SK-N-SH treated with all-trans-retinoic acid at 6 μM for 48 hours (cell line): Measurements from ENCODE around the gene CTSF.

ENCODE experiments used
- GLIS3 ChIP-seq: fragments of 250-450 bp; sonication (Bioruptor Pico); IDR thresholded peaks from 2 replicates; pipeline ENCODE4 v1.5.0; 2020; ENCODE audit warnings: mild to moderate bottlenecking, moderate library complexity
- ISL1 ChIP-seq: fragments of 250-450 bp; sonication (Bioruptor Pico); IDR thresholded peaks from 2 replicates; pipeline ENCODE4 v2.1.2; 2022; ENCODE audit warnings: mild to moderate bottlenecking, moderate library complexity
- TOX ChIP-seq: fragments of 250-450 bp; sonication (Bioruptor Pico); IDR thresholded peaks from 2 replicates; pipeline ENCODE4 v1.8.0; 2021; ENCODE audit warnings: mild to moderate bottlenecking, moderate library complexity, borderline replicate concordance
- ZFP30 ChIP-seq: fragments of 450-650 bp; formaldehyde crosslinking; IDR thresholded peaks from 2 replicates; pipeline ENCODE4 v1.5.0; 2022; ENCODE audit warnings: mild to moderate bottlenecking, moderate library complexity
- TF ChIP-seq, protein P1 (sequence below): fragments of 250-450 bp; sonication (Bioruptor Pico); IDR thresholded peaks from 2 replicates; pipeline ENCODE4 v1.8.0; 2021; ENCODE audit warnings: low read depth, mild to moderate bottlenecking, moderate library complexity, borderline replicate concordance
- TF ChIP-seq, protein P2 (sequence below): fragments of 250-450 bp; sonication (Bioruptor Pico); IDR thresholded peaks from 2 replicates; pipeline ENCODE4 v1.5.1; 2021; ENCODE audit warnings: mild to moderate bottlenecking, moderate library complexity
- TF ChIP-seq, protein P3 (sequence below): fragments of 250-450 bp; sonication (Bioruptor Pico); IDR thresholded peaks from 2 replicates; pipeline ENCODE4 v1.8.0; 2020; ENCODE audit warnings: mild to moderate bottlenecking, moderate library complexity, borderline replicate concordance
- TF ChIP-seq, protein P4 (sequence below): fragments of 250-450 bp; sonication (Bioruptor Pico); IDR thresholded peaks from 2 replicates; pipeline ENCODE4 v1.5.1; 2020; ENCODE audit warnings: low read depth, mild to moderate bottlenecking, moderate library complexity

DNA sequence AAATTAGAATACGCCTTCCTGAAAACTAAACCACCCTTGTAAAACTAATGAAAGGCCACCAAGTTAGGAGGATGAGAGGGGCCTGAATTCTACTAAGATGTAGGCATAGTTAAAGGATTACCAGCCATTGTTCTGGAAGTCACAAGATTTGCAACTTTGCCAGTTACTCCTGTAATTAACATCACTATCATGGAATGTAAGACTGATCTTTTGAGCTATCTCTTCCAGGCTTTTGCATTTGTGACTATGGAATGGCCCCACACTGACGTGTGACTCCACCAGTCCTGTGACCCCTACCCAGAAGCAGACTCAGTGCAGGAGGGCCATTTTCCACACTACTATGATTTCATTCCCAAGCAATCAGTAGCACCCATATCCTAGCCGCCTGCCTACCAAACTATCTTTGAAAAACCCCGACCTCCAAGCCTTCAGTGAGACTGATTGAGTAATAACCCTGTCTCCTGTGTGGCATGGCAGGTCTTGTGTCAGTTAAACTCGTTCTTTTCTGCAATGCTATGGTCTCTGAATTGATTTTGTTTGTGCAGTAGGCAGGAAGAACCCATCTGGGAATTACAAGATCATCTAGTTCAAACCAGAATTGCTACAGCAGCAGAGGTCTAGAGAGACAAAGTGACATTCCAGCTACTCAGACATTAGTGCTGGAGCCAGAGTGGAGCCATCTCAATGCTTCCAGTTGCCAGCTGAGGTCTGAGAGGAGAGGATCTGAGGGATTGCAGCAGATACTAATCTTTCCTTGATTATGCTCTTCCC lies 1.9 kb upstream of the CTSF start:
- TF ChIP-seq, protein P1, sequence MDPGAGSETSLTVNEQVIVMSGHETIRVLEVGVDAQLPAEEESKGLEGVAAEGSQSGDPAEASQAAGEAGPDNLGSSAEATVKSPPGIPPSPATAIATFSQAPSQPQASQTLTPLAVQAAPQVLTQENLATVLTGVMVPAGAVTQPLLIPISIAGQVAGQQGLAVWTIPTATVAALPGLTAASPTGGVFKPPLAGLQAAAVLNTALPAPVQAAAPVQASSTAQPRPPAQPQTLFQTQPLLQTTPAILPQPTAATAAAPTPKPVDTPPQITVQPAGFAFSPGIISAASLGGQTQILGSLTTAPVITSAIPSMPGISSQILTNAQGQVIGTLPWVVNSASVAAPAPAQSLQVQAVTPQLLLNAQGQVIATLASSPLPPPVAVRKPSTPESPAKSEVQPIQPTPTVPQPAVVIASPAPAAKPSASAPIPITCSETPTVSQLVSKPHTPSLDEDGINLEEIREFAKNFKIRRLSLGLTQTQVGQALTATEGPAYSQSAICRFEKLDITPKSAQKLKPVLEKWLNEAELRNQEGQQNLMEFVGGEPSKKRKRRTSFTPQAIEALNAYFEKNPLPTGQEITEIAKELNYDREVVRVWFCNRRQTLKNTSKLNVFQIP = no peak
- TF ChIP-seq, protein P2, sequence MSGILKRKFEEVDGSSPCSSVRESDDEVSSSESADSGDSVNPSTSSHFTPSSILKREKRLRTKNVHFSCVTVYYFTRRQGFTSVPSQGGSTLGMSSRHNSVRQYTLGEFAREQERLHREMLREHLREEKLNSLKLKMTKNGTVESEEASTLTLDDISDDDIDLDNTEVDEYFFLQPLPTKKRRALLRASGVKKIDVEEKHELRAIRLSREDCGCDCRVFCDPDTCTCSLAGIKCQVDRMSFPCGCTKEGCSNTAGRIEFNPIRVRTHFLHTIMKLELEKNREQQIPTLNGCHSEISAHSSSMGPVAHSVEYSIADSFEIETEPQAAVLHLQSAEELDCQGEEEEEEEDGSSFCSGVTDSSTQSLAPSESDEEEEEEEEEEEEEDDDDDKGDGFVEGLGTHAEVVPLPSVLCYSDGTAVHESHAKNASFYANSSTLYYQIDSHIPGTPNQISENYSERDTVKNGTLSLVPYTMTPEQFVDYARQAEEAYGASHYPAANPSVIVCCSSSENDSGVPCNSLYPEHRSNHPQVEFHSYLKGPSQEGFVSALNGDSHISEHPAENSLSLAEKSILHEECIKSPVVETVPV (CRISPR knock-in tag) = no peak
- TF ChIP-seq, protein P3, sequence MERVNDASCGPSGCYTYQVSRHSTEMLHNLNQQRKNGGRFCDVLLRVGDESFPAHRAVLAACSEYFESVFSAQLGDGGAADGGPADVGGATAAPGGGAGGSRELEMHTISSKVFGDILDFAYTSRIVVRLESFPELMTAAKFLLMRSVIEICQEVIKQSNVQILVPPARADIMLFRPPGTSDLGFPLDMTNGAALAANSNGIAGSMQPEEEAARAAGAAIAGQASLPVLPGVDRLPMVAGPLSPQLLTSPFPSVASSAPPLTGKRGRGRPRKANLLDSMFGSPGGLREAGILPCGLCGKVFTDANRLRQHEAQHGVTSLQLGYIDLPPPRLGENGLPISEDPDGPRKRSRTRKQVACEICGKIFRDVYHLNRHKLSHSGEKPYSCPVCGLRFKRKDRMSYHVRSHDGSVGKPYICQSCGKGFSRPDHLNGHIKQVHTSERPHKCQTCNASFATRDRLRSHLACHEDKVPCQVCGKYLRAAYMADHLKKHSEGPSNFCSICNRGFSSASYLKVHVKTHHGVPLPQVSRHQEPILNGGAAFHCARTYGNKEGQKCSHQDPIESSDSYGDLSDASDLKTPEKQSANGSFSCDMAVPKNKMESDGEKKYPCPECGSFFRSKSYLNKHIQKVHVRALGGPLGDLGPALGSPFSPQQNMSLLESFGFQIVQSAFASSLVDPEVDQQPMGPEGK (CRISPR knock-in tag) = no peak
- TF ChIP-seq TOX (CRISPR knock-in tag) (no peak), ISL1 (CRISPR knock-in tag) (no peak), GLIS3 (CRISPR knock-in tag) (no peak), ZFP30 (no peak)
- TF ChIP-seq, protein P4, sequence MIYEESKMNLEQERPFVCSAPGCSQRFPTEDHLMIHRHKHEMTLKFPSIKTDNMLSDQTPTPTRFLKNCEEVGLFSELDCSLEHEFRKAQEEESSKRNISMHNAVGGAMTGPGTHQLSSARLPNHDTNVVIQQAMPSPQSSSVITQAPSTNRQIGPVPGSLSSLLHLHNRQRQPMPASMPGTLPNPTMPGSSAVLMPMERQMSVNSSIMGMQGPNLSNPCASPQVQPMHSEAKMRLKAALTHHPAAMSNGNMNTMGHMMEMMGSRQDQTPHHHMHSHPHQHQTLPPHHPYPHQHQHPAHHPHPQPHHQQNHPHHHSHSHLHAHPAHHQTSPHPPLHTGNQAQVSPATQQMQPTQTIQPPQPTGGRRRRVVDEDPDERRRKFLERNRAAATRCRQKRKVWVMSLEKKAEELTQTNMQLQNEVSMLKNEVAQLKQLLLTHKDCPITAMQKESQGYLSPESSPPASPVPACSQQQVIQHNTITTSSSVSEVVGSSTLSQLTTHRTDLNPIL (CRISPR knock-in tag) = no peak
